IPS-15b (cell line): Measurements from ENCODE around the gene RER1.

Experiments used
- H3K27me3 ChIP-seq: one replicate; pipeline ENCODE4 v1.6.1; 2013; ENCODE audit warnings: low read length; ENCODE audit not compliant: control insufficient read depth, insufficient read depth
- H3K36me3 ChIP-seq: one replicate; pipeline ENCODE4 v1.6.1; 2013; ENCODE audit warnings: low read length; ENCODE audit not compliant: control insufficient read depth, insufficient read depth
- H3K4me1 ChIP-seq: one replicate; pipeline ENCODE4 v1.6.1; 2013; ENCODE audit warnings: mild to moderate bottlenecking, low read length; ENCODE audit not compliant: control insufficient read depth, insufficient read depth
- H3K4me3 ChIP-seq: one replicate; pipeline ENCODE4 v1.5.1; 2013; ENCODE audit warnings: low read depth, low read length
- H3K9ac ChIP-seq: one replicate; pipeline ENCODE4 v1.6.1; 2013; ENCODE audit warnings: low read depth, mild to moderate bottlenecking, low read length
- H3K9me3 ChIP-seq: one replicate; pipeline ENCODE4 v1.6.1; 2013; ENCODE audit warnings: mild to moderate bottlenecking, low read length; ENCODE audit not compliant: control insufficient read depth, insufficient read depth

Gene RER1

DNA sequence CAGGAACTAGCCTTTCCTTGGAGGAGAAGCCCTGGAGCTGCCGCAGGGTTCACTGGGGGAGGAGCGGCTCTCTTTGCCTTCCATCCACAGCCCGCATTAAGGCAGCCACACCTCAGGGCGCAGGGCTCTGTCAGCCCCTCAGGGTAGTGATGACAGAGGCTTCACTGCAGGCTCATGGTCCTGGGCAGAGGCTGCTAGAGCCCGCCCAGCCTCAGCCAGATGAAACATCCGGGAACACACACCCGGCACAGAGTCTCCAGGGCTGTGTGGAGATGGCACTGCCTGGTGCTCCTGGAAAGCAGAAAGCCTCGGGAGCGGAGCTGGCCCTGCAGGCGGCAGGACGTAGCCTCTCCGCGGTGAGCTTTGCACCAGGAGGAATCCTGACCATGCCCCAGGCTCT is 50.1 kb downstream of the RER1 start:
- no peak overlapping the region for H3K4me3 ChIP-seq
- H3K9me3 ChIP-seq = no peaks in the 10 kb centered on the region
- peaks cover 20% of the 10 kb centered on the region for H3K27me3 ChIP-seq
- no peaks in the 10 kb centered on the region for H3K36me3 ChIP-seq
- no peaks in the 10 kb centered on the region for H3K4me1 ChIP-seq
- H3K9ac ChIP-seq = peak overlapping the region; percentile 24

- H3K4me3 ChIP-seq = peak overlapping the region; percentile 13
- H3K9ac ChIP-seq = no peak overlapping the region
- peaks cover 20% of the 10 kb centered on the region for H3K27me3 ChIP-seq
These were observed 51.0 kb downstream of the RER1 start for GRCh38 chr1:2442661-2443060.

DNA sequence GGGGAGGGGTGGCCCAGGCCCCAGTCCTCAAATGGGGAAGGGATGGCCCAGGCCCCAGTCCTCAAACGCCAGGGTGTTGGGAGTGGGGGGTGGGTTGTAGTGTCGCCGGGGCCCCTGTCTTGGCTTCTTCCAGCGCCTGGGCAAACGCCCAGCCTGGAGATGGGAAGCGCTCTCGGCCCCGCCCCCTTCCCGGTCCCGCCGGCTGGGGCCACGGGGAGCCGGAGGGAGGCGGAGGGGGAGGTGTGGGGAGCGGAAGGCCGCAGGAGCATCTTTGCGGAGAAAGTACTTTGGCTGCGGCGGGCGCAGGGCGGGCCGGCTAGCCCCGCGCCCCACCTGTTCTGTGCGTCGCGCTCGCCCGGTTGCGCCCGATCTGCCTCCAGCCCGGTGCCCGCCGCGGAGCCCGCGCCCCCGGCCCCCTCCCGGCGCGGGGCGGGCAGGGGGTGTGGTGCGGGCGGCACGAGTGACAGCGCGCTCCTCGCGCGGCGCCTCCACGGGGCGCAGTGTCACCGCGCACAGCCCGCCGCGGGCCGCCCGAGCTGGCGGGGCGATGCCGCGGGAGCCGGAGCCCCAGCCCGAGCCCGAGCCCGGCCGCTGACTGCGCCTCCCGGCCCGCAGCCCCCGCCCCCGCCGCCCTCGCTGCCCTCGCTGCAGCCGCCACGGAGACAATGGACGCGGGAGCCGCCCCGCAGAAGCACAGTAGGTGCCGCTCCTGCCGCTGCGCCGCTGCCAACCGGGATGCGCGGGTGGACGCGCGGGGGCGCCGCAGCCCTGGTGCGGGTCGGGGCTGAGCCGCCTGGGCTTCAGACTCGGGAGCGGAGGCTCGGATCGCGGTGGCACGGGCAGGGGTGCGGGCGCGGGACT is 51.9 kb downstream of the RER1 start:
- Histone ChIP-seq H3K27me3 (peaks cover 20% of the 10 kb centered on the region), H3K4me3 (peak overlapping the region; percentile 13), H3K9me3 (no peaks in the 10 kb centered on the region), H3K9ac (no peak overlapping the region), H3K36me3 (no peaks in the 10 kb centered on the region), H3K4me1 (no peaks in the 10 kb centered on the region)

More at GRCh38 chr1:2442661-2443060, 51.0 kb downstream of the RER1 start:
- Histone ChIP-seq H3K4me1 (no peaks in the 10 kb centered on the region), H3K36me3 (no peaks in the 10 kb centered on the region), H3K9me3 (no peaks in the 10 kb centered on the region)

GRCh38 chr1:2444138-2444591 is 52.5 kb downstream of the RER1 start:
- H3K9ac ChIP-seq = no peak overlapping the region
- no peaks in the 10 kb centered on the region for H3K36me3 ChIP-seq
- no peaks in the 10 kb centered on the region for H3K4me1 ChIP-seq
- H3K27me3 ChIP-seq = peaks cover 20% of the 10 kb centered on the region
- H3K4me3 ChIP-seq = no peak overlapping the region
- no peaks in the 10 kb centered on the region for H3K9me3 ChIP-seq

DNA sequence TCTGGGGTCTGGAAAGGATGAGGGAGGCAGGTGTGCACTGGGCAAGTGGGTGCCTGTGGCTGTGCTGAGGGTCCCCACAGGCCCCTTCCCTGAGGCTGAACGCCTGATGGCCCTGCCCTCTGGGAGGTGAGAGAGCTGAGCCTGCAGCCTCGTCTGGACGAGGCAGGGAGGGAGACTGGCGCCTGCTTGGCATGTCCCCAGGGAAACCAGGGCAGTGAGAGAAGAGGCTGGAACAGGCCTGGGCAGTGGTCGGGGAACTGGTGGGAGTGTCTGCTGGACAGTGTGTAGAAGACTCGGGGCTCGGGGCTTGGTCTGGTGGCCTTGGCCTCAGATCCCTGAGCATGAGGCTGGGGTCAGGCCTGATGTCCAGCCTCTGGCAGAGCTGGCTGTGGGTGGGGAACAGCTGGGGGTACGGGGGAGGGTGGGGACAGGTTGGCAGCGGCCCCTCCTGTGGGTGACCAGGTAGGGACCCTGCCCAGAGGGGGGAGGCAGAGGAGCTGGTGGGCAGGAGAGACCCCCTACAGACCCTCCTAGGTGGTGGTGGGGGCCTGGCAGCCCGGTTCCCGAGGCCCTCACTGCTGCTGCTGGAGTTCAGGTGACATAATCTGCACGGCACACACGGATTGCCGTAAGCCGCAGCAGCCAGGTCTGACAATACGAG is 53.7 kb downstream of the RER1 start:
- Histone ChIP-seq H3K36me3 (no peaks in the 10 kb centered on the region), H3K4me3 (no peak overlapping the region), H3K9me3 (no peaks in the 10 kb centered on the region), H3K4me1 (no peaks in the 10 kb centered on the region), H3K9ac (no peak overlapping the region), H3K27me3 (peaks cover 20% of the 10 kb centered on the region)

GRCh38 chr1:2445823-2446215 is 54.2 kb downstream of the RER1 start:
- Histone ChIP-seq H3K9ac (no peak overlapping the region), H3K27me3 (peaks cover 20% of the 10 kb centered on the region), H3K4me1 (no peaks in the 10 kb centered on the region), H3K4me3 (no peak overlapping the region), H3K36me3 (no peaks in the 10 kb centered on the region), H3K9me3 (no peaks in the 10 kb centered on the region)

- Histone ChIP-seq H3K9ac (no peak overlapping the region), H3K27me3 (peaks cover 20% of the 10 kb centered on the region), H3K4me1 (no peaks in the 10 kb centered on the region), H3K4me3 (no peak overlapping the region), H3K9me3 (no peaks in the 10 kb centered on the region), H3K36me3 (no peaks in the 10 kb centered on the region)
These were observed 54.8 kb downstream of the RER1 start for GRCh38 chr1:2446394-2446793.

DNA sequence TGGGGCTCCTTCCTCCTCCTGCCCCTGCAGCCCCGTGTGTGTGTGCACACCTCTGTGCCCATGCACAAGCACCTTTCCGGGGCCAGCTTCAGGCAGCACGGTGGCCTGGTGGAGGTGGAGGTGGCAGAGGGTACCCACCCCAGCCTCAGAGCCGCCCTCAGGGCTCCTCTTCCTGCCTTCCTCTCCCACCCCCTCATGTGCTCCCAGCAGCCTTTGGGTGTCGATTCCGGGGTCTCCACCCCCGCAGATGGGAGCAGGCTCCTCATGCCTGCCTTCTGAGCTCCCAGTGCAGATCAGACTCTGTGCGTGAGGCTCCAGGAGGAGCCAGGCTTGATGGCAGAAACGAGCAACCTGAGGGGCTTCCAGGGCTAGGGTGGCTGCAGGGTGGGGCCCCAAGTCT is 55.2 kb downstream of the RER1 start:
- H3K4me1 ChIP-seq = no peaks in the 10 kb centered on the region
- H3K4me3 ChIP-seq = no peak overlapping the region
- no peaks in the 10 kb centered on the region for H3K9me3 ChIP-seq
- H3K9ac ChIP-seq = no peak overlapping the region
- no peaks in the 10 kb centered on the region for H3K36me3 ChIP-seq
- H3K27me3 ChIP-seq = peaks cover 20% of the 10 kb centered on the region

GRCh38 chr1:2447276-2448097 is 55.8 kb downstream of the RER1 start:
- peak overlapping the region; percentile 24 for H3K9ac ChIP-seq
- H3K27me3 ChIP-seq = peaks cover 16% of the 10 kb centered on the region
- no peak overlapping the region for H3K4me3 ChIP-seq
- H3K9me3 ChIP-seq = no peaks in the 10 kb centered on the region
- H3K4me1 ChIP-seq = no peaks in the 10 kb centered on the region
- no peaks in the 10 kb centered on the region for H3K36me3 ChIP-seq

DNA sequence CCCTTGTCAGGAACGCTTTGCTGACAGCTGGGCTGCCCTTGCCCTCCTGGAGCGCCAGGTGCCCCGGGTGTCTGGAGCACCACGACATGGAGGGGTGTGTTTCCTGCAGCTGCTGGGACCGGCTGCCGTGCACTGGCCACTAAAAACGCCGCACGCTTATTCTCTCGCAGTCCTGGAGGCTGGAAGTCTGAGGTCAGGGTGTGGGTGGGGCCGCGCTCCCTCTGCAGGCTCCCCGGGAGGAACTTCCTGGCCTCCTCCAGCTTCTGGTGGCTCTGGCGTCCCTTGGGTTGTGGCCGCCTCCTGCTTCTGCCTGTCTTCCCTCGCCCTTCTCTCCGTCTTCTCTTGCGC is 56.4 kb downstream of the RER1 start:
- Histone ChIP-seq H3K9me3 (no peaks in the 10 kb centered on the region), H3K4me1 (no peaks in the 10 kb centered on the region), H3K36me3 (no peaks in the 10 kb centered on the region), H3K9ac (peak overlapping the region; percentile 24), H3K4me3 (no peak overlapping the region), H3K27me3 (peaks cover 10% of the 10 kb centered on the region)

DNA sequence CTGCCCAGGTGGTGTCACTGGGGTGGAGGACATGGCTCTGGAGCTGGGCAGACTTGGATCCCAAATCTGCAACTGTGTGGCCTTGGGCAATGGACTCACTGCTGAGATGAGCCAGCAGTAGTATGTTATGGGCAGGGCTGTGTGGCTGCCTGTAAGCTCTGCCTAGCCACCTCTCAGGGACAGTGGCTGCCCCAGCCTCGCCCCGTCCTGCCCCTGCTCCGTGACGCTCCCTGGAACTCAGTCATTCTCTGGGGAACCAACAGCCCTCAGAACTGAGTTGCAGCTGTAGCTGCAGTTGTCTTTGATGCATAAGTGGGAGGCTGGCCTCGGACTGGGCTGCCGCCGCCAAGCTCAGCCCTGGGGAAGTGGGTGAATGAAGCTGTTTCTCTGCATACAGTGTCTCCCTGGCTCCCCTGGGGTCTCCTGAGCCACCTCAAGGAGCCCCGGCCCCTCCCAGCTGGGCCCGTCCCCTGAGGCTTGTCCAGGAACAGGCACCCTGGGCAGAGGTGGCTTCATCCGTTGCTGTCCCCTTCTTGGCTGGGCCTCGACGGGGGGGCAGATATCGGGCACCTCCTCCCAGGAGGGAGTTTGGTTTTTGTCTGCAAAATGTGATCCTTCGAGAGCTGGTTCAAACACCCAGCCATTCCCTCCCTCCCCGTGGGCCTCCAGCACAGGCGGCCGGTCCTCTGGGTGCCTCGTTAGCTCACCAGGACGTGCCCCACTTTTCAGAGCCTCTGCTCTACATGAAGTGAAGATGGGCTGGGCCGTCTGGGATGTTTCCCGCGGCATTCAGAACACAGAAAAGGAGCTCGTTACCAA is 58.2 kb downstream of the RER1 start:
- Histone ChIP-seq H3K27me3 (peaks cover 1% of the 10 kb centered on the region), H3K4me3 (no peak overlapping the region), H3K36me3 (no peaks in the 10 kb centered on the region), H3K4me1 (no peaks in the 10 kb centered on the region), H3K9me3 (no peaks in the 10 kb centered on the region), H3K9ac (no peak overlapping the region)
